Glutamatergic neuron (in vitro differentiated cells): ENCODE data around the gene CACNA1D. TPM values are rescaled to one million over a fixed set of nuclear protein-coding genes. Genes with fewer than 3 reads are reported as not detected.

Experiments used
- DNase-seq: peaks from one replicate; pipeline ENCODE4 v3.0.0; 2022
- H3K27ac Mint-ChIP-seq: one replicate; pipeline ENCODE4 v1.8.0; 2020; ENCODE audit warnings: mild to moderate bottlenecking, mixed read lengths, inconsistent platforms; ENCODE audit not compliant: unreplicated experiment
- H3K27me3 Mint-ChIP-seq: one replicate; pipeline ENCODE4 v1.8.0; 2020; ENCODE audit warnings: mild to moderate bottlenecking, moderate library complexity, mixed read lengths, inconsistent platforms; ENCODE audit not compliant: unreplicated experiment
- H3K36me3 Mint-ChIP-seq: one replicate; pipeline ENCODE4 v1.8.0; 2020; ENCODE audit warnings: mild to moderate bottlenecking, mixed read lengths, inconsistent platforms; ENCODE audit not compliant: unreplicated experiment
- H3K4me1 Mint-ChIP-seq: one replicate; pipeline ENCODE4 v1.8.0; 2020; ENCODE audit warnings: mild to moderate bottlenecking, low read depth, mixed read lengths, inconsistent platforms; ENCODE audit not compliant: unreplicated experiment
- H3K4me3 Mint-ChIP-seq: one replicate; pipeline ENCODE4 v1.8.0; 2020; ENCODE audit warnings: mild to moderate bottlenecking, mixed read lengths, inconsistent platforms; ENCODE audit not compliant: unreplicated experiment
- H3K9me3 Mint-ChIP-seq: one replicate; pipeline ENCODE4 v1.8.0; 2020; ENCODE audit warnings: mild to moderate bottlenecking, moderate library complexity, mixed read lengths, inconsistent platforms; ENCODE audit not compliant: unreplicated experiment
- CTCF ChIP-seq: fragments of 200-600 bp; sonication (generic); IDR thresholded peaks from one replicate; pipeline ENCODE4 v1.5.0; 2021; ENCODE audit not compliant: partially characterized antibody, unreplicated experiment
- total RNA-seq: library from RNA; stranded (reverse); fragmentation: NEBNext Ultra II Directional; extraction: Animal tissue kit (Norgen Biotek cat#: 25700); gene quantifications from one replicate; pipeline ENCODE4 v1.2.1, GENCODE V29; 2021; ENCODE audit not compliant: unreplicated experiment

CACNA1D gene
- total RNA-seq, 1 donor from 2014 or later: 5.0 TPM

GRCh38 chr3:53819163-53819868, 324.9 kb downstream of the CACNA1D start:
- Mint-ChIP-seq H3K9me3 (peaks cover 5% of the 10 kb centered on the region), H3K27ac (no peak overlapping the region), H3K27me3 (no peaks in the 10 kb centered on the region), H3K4me1 (peaks cover 2% of the 10 kb centered on the region), H3K36me3 (no peaks in the 10 kb centered on the region), H3K4me3 (no peak overlapping the region)
- DNase-seq: peak; percentile 8
- TF ChIP-seq CTCF: no peak

- Mint-ChIP-seq H3K36me3 (no peaks in the 10 kb centered on the region), H3K4me3 (no peak overlapping the region), H3K4me1 (peaks cover 6% of the 10 kb centered on the region), H3K27ac (no peak overlapping the region), H3K9me3 (peaks cover 5% of the 10 kb centered on the region), H3K27me3 (no peaks in the 10 kb centered on the region)
- no peak for TF ChIP-seq CTCF
- DNase-seq: no peak
Observed at GRCh38 chr3:53820084-53820483, 325.7 kb downstream of the CACNA1D start.

- H3K36me3 Mint-ChIP-seq: no peaks in the 10 kb centered on the region
- peak; percentile 14 for DNase-seq
- H3K27me3 Mint-ChIP-seq: no peaks in the 10 kb centered on the region
- no peak overlapping the region for H3K4me3 Mint-ChIP-seq
- H3K27ac Mint-ChIP-seq: no peak overlapping the region
- peaks cover 6% of the 10 kb centered on the region for H3K4me1 Mint-ChIP-seq
- no peak for TF ChIP-seq CTCF
- H3K9me3 Mint-ChIP-seq: peaks cover 5% of the 10 kb centered on the region
Observed at GRCh38 chr3:53820756-53821580, 326.6 kb downstream of the CACNA1D start.

- Mint-ChIP-seq H3K36me3 (no peaks in the 10 kb centered on the region), H3K9me3 (peaks cover 5% of the 10 kb centered on the region), H3K27ac (no peak overlapping the region), H3K4me1 (peaks cover 6% of the 10 kb centered on the region), H3K4me3 (no peak overlapping the region), H3K27me3 (no peaks in the 10 kb centered on the region)
- DNase-seq: peak; percentile 5
- no peak for TF ChIP-seq CTCF
Observed at GRCh38 chr3:53821631-53822121, 327.3 kb downstream of the CACNA1D start.
